ENCODE measurements around the gene CBR4.
"Not testable (repeated sequence)": the region's sequence is repeated elsewhere in the genome, so short reads cannot be mapped to it uniquely, and the experiment has no call there.

The CBR4 gene

GRCh38 chr4:169042608-169043007, 32.6 kb upstream of the CBR4 start:
- H3K36me3 Mint-ChIP-seq = no peaks in the 10 kb centered on the region
- no peak overlapping the region for H3K4me3 Mint-ChIP-seq
- H3K4me1 Mint-ChIP-seq = no peaks in the 10 kb centered on the region
- peak; percentile 69 to 80 for ATAC-seq (replicated peaks)
- H3K27me3 Mint-ChIP-seq = peaks cover 0 to 4% of the 10 kb centered on the region in 2 donors
- no peaks in the 10 kb centered on the region for H3K9me3 Mint-ChIP-seq
- H3K27ac Mint-ChIP-seq = no peak overlapping the region
- DNase-seq = no peak

DNA sequence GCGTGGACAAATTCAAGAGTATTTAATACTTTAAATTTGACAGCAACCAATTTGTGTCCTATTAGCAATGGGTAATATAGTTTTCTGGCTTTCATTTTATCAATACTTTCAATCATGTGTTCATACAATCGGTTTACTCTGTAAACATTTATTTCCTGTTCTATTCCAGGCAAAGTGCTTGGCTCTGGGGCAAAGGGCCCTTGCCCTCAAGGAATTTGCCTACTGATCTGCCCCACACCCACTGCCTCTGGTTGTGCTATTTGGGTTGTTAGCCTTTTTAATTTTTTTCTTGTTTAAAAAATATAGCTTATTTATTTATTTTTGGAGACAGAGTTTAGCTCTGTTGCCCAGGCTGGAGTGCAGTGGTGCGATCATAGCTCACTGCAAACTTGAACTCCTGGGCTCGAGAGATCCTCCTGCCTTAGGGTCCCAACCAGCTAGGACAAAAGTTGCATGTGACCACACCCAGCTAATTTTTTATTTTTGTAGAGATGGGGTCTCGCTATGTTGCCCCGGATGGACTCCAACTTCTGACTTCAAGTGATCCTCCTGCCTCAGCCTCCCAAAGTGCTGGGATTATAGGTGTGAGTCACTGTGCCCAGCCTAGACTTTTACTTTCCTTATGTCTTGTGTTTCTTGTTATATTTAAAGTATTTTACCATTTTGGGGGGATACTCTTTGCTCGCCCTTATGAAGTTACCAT, 30.7 kb upstream of the CBR4 start:
- ATAC-seq (replicated peaks) (no peak), DNase-seq (no peak)
- Mint-ChIP-seq H3K4me3 (no peak overlapping the region), H3K27ac (no peak overlapping the region), H3K27me3 (peaks cover 0 to 4% of the 10 kb centered on the region in 2 donors), H3K36me3 (no peaks in the 10 kb centered on the region), H3K9me3 (no peaks in the 10 kb centered on the region), H3K4me1 (no peaks in the 10 kb centered on the region)

- no peak overlapping the region for H3K4me3 Mint-ChIP-seq
- no peak for DNase-seq
- no peaks in the 10 kb centered on the region for H3K4me1 Mint-ChIP-seq
- H3K9me3 Mint-ChIP-seq = no peaks in the 10 kb centered on the region
- H3K27me3 Mint-ChIP-seq = peaks cover 0 to 4% of the 10 kb centered on the region in 2 donors
- H3K36me3 Mint-ChIP-seq = no peaks in the 10 kb centered on the region
- no peak for ATAC-seq (replicated peaks)
- H3K27ac Mint-ChIP-seq = no peak overlapping the region
These were observed 29.3 kb upstream of the CBR4 start for GRCh38 chr4:169039251-169039954.

DNA sequence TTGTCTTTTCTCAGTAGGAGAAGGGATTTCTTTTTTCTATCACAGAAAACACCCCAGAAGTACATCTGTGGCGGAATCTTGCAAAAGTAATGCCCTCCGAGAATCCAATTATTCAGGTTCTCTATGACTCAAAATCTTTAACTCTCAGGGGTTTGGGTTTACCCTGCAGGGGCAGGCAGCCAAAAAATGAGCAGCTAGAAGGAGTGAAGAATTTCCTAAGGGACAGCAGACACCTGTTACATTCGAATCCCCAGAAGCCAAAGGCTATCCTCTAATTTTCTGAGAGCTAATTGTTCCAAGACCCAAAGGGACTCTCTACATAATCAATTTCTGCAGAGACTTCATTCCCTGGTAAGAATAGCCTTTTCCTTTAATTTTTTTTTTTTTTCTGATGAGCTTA, 27.5 kb upstream of the CBR4 start:
- Mint-ChIP-seq H3K36me3 (no peaks in the 10 kb centered on the region), H3K4me3 (no peak overlapping the region), H3K9me3 (no peaks in the 10 kb centered on the region), H3K27ac (no peak overlapping the region), H3K4me1 (no peaks in the 10 kb centered on the region), H3K27me3 (peaks cover 0 to 4% of the 10 kb centered on the region in 2 donors)
- ATAC-seq (replicated peaks) (no peak), DNase-seq (no peak)

GRCh38 chr4:169035871-169036620, 26.0 kb upstream of the CBR4 start:
- not testable (repeated sequence) for ATAC-seq (replicated peaks); H3K4me3 Mint-ChIP-seq; H3K4me1 Mint-ChIP-seq

GRCh38 chr4:169033660-169034059, 23.6 kb upstream of the CBR4 start:
- ATAC-seq (replicated peaks) (peak in 1 of 2 donors; percentile 38), DNase-seq (no peak)
- H3K4me1 Mint-ChIP-seq = no peaks in the 10 kb centered on the region
- H3K9me3 Mint-ChIP-seq = no peaks in the 10 kb centered on the region
- no peaks in the 10 kb centered on the region for H3K36me3 Mint-ChIP-seq
- no peak overlapping the region for H3K4me3 Mint-ChIP-seq
- peaks cover 0 to 4% of the 10 kb centered on the region in 2 donors for H3K27me3 Mint-ChIP-seq
- no peak overlapping the region for H3K27ac Mint-ChIP-seq

More at GRCh38 chr4:169035871-169036620, 26.0 kb upstream of the CBR4 start:
- H3K36me3 Mint-ChIP-seq, H3K9me3 Mint-ChIP-seq, H3K27me3 Mint-ChIP-seq, H3K27ac Mint-ChIP-seq, DNase-seq: not testable (repeated sequence)

DNA sequence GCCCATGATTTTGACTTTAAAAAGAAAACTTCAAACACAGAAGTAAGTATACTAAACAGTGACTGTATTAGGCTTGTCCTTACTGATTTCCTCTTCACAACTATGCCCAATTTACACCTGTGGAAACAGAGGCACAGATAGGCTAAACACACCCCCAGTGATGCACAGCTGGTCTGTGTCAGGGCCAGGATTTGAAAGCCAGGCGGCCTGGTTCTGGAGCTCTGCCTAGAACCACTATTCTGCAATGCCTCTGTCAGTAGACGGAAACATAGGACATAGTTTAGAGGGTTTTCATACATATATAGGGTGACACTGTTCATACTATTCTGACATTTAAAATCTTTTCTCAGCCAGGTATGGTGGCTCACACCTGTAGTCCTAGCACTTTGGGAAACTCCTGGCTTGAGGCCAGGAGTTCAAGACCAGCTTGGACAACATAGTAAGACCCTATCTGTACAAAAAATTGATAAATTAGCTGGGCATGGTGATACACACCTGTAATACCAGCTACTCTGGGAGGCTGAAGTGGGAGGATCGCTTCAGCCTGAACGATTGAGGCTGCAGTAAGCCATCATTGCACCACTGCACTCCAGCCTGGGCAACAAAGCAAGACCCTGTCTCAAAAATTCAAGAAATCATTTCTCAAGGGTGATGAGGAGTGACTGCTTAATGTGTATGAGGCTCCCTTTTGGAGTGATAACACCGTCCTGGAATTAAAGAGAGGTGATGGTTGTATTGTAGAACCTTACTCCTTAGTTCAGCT, 23.0 kb upstream of the CBR4 start:
- H3K9me3 Mint-ChIP-seq = no peaks in the 10 kb centered on the region
- H3K36me3 Mint-ChIP-seq = no peaks in the 10 kb centered on the region
- H3K27me3 Mint-ChIP-seq = peaks cover 0 to 4% of the 10 kb centered on the region in 2 donors
- no peak for ATAC-seq (replicated peaks)
- no peak overlapping the region for H3K27ac Mint-ChIP-seq
- no peak for DNase-seq
- H3K4me3 Mint-ChIP-seq = no peak overlapping the region
- H3K4me1 Mint-ChIP-seq = no peaks in the 10 kb centered on the region

GRCh38 chr4:169032194-169032593, 22.1 kb upstream of the CBR4 start:
- ATAC-seq (replicated peaks) (no peak), DNase-seq (no peak)
- no peak overlapping the region for H3K27ac Mint-ChIP-seq
- H3K36me3 Mint-ChIP-seq = no peaks in the 10 kb centered on the region
- H3K27me3 Mint-ChIP-seq = peaks cover 0 to 4% of the 10 kb centered on the region in 2 donors
- H3K9me3 Mint-ChIP-seq = no peaks in the 10 kb centered on the region
- no peaks in the 10 kb centered on the region for H3K4me1 Mint-ChIP-seq
- H3K4me3 Mint-ChIP-seq = no peak overlapping the region

- H3K27me3 Mint-ChIP-seq = peaks cover 2 to 4% of the 10 kb centered on the region in 2 donors
- DNase-seq = no peak
- no peak overlapping the region for H3K4me3 Mint-ChIP-seq
- no peak overlapping the region for H3K27ac Mint-ChIP-seq
- no peaks in the 10 kb centered on the region for H3K9me3 Mint-ChIP-seq
- no peaks in the 10 kb centered on the region for H3K4me1 Mint-ChIP-seq
- ATAC-seq (replicated peaks) = no peak
- H3K36me3 Mint-ChIP-seq = no peaks in the 10 kb centered on the region
These were observed 21.3 kb upstream of the CBR4 start for GRCh38 chr4:169031392-169031791.

DNA sequence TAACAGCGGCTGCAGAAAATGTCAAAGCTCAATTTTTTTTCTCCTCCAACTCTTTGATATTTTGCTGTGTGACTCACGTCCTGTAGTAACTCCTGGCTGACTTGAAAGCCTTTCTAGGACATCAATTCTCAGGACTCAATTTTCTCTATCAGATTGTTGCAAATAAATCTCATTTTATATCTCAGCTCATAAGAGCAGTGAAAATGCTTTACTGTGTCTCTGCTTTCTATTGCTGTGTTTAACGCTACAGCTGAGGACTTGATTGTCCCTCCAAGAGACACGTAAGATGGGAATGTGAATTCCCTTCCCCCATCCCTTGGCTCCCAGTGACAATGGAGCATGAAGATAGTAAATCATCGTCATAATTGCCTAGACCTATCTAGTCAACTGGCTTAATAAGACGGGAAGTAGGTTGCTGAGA, 20.5 kb upstream of the CBR4 start:
- no peak for DNase-seq
- Mint-ChIP-seq H3K9me3 (no peaks in the 10 kb centered on the region), H3K36me3 (no peaks in the 10 kb centered on the region), H3K4me3 (no peak overlapping the region), H3K4me1 (no peaks in the 10 kb centered on the region), H3K27ac (no peak overlapping the region), H3K27me3 (peaks cover 4 to 5% of the 10 kb centered on the region in 2 donors)
- no peak for ATAC-seq (replicated peaks)

DNA sequence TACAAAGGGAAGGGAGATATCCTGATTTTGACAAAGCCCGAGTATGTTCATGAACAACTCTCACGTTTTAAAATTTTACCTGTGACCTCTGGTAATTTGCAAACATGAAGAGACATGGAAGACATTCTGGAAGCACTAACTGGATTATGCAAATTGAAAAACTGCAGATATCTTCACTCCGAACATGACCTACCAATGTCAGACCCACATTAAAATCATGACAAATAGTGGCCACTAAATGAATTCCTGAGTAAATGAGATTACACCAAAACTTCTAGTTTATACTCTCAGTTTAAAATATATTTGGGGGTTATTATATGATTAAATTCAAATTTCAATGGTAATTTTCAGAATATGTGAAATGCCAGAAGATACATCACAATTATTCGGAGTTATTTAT, 19.9 kb upstream of the CBR4 start:
- no peak for DNase-seq
- no peak overlapping the region for H3K4me3 Mint-ChIP-seq
- H3K36me3 Mint-ChIP-seq = no peaks in the 10 kb centered on the region
- H3K27me3 Mint-ChIP-seq = peaks cover 4 to 5% of the 10 kb centered on the region in 2 donors
- ATAC-seq (replicated peaks) = no peak
- no peaks in the 10 kb centered on the region for H3K9me3 Mint-ChIP-seq
- no peak overlapping the region for H3K27ac Mint-ChIP-seq
- no peaks in the 10 kb centered on the region for H3K4me1 Mint-ChIP-seq

GRCh38 chr4:169027663-169028062, 17.6 kb upstream of the CBR4 start:
- no peaks in the 10 kb centered on the region for H3K9me3 Mint-ChIP-seq
- peaks cover 0 to 5% of the 10 kb centered on the region in 2 donors for H3K27me3 Mint-ChIP-seq
- H3K4me3 Mint-ChIP-seq = no peak overlapping the region
- ATAC-seq (replicated peaks) = no peak
- DNase-seq = no peak
- H3K27ac Mint-ChIP-seq = no peak overlapping the region
- no peaks in the 10 kb centered on the region for H3K36me3 Mint-ChIP-seq
- H3K4me1 Mint-ChIP-seq = no peaks in the 10 kb centered on the region

DNA sequence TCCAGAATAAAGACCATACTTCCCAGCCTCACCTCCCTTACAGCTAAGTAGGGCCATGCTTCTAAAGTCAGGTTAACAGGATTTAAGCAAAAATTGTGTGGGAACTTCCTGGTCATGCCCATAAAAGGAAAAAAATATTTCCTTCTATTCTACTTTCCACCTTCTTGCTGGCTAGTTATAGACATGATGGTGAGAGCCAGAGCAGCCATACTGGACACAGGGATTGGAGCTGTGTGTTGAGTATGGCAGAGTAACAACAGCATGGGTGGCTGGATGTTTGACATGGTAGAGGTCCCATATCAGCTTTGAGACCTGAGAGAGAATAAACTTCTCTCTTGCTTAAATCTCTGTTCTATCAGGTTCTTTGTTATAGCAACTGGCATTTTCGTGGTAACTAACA, 15.1 kb upstream of the CBR4 start:
- DNase-seq (no peak), ATAC-seq (replicated peaks) (no peak)
- Mint-ChIP-seq H3K27ac (no peak overlapping the region), H3K9me3 (no peaks in the 10 kb centered on the region), H3K4me1 (peaks cover 0 to 2% of the 10 kb centered on the region in 2 donors), H3K27me3 (peaks cover 0 to 5% of the 10 kb centered on the region in 2 donors), H3K4me3 (no peak overlapping the region), H3K36me3 (no peaks in the 10 kb centered on the region)

DNA sequence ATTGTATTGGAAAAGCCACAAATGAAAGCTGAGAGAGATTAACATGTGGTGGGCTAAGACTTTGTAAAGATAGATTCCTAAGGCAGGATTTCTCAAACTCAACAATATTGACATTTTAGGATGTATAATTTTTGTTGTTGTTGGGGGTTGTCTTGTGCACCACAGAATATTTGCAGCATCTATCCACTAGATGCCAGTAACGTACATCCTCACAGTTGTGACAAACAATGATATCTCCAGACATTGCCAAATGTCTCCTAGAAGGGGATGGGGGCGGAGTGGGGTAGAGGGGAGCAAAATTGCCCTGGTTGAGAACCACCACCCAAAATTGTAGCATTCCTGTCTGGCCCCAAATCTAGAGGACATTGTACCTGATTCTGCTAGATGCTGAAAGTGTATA, 14.7 kb upstream of the CBR4 start:
- peaks cover 0 to 5% of the 10 kb centered on the region in 2 donors for H3K27me3 Mint-ChIP-seq
- H3K27ac Mint-ChIP-seq = no peak overlapping the region
- peaks cover 0 to 2% of the 10 kb centered on the region in 2 donors for H3K4me1 Mint-ChIP-seq
- no peak overlapping the region for H3K4me3 Mint-ChIP-seq
- no peaks in the 10 kb centered on the region for H3K36me3 Mint-ChIP-seq
- DNase-seq (no peak), ATAC-seq (replicated peaks) (peak; percentile 45 to 57)
- H3K9me3 Mint-ChIP-seq = no peaks in the 10 kb centered on the region

Data from stimulated activated naive B cell treated with anti-CD40 and anti-IgM and Interleukin-4, amounts not matched to agents 10 μg/mL and 1 μg/mL and 100 μg/mL, for 72 hours (primary cell).